Umbilical cord (tissue), 2 donors: ENCODE measurements around the gene PIP4K2A. TPM values are rescaled to one million over a fixed set of nuclear protein-coding genes. Genes with fewer than 3 reads are reported as not detected.
"Not testable (repeated sequence)": the region's sequence is repeated elsewhere in the genome, so short reads cannot be mapped to it uniquely, and the experiment has no call there.

Source experiments
- DNase-seq: peaks from one replicate; pipeline ENCODE4 v3.0.0-alpha.2; 2015; ENCODE audit warnings: low spot score
- total RNA-seq: library from RNA; depleted of rRNA; stranded (reverse); fragments of >200 nt; gene quantifications from one replicate; pipeline ENCODE4 v1.2.3, GENCODE V29; 2014; ENCODE audit warnings: low replicate concordance; ENCODE audit not compliant: insufficient read depth

Gene PIP4K2A
- total RNA-seq, 1 donor from 2014 or later: 35.9 TPM

- no peak for DNase-seq
Measured at GRCh38 chr10:22693860-22694259, 20.5 kb downstream of the PIP4K2A start.

GRCh38 chr10:22693371-22693784 is 21.0 kb downstream of the PIP4K2A start:
- DNase-seq: peak; percentile 40

GRCh38 chr10:22692119-22692518 is 22.3 kb downstream of the PIP4K2A start:
- DNase-seq: not testable (repeated sequence)

- DNase-seq: no peak
Measured at GRCh38 chr10:22690614-22691431, 23.6 kb downstream of the PIP4K2A start.

GRCh38 chr10:22690158-22690557 is 24.2 kb downstream of the PIP4K2A start:
- no peak for DNase-seq

GRCh38 chr10:22686347-22686746 is 28.0 kb downstream of the PIP4K2A start:
- DNase-seq: no peak

GRCh38 chr10:22685926-22686325 is 28.5 kb downstream of the PIP4K2A start:
- DNase-seq: no peak

GRCh38 chr10:22684699-22685098 is 29.7 kb downstream of the PIP4K2A start:
- DNase-seq: no peak

GRCh38 chr10:22683140-22683389 is 31.3 kb downstream of the PIP4K2A start:
- no peak for DNase-seq

- no peak for DNase-seq
Measured at GRCh38 chr10:22682237-22683139, 31.9 kb downstream of the PIP4K2A start.

- DNase-seq: no peak
Measured at GRCh38 chr10:22681783-22682183, 32.6 kb downstream of the PIP4K2A start.

- DNase-seq: no peak
Measured at GRCh38 chr10:22681301-22681700, 33.1 kb downstream of the PIP4K2A start.

- DNase-seq: no peak
Measured at GRCh38 chr10:22679608-22680007, 34.8 kb downstream of the PIP4K2A start.

- no peak for DNase-seq
Measured at GRCh38 chr10:22677333-22677732, 37.0 kb downstream of the PIP4K2A start.

- DNase-seq: no peak
Measured at GRCh38 chr10:22676435-22676834, 37.9 kb downstream of the PIP4K2A start.

GRCh38 chr10:22674573-22674930 is 39.8 kb downstream of the PIP4K2A start:
- DNase-seq: no peak

- no peak for DNase-seq
Measured at GRCh38 chr10:22673785-22674572, 40.4 kb downstream of the PIP4K2A start.

GRCh38 chr10:22673091-22673392 is 41.3 kb downstream of the PIP4K2A start:
- no peak for DNase-seq

GRCh38 chr10:22672319-22673090 is 41.9 kb downstream of the PIP4K2A start:
- DNase-seq: no peak

- DNase-seq: no peak
Measured at GRCh38 chr10:22670788-22671187, 43.6 kb downstream of the PIP4K2A start.

GRCh38 chr10:22669163-22669711 is 45.1 kb downstream of the PIP4K2A start:
- DNase-seq: no peak
